H9 (cell line): Measurements from ENCODE around the gene FAM149B1. TPM values are rescaled to one million over a fixed set of nuclear protein-coding genes. Genes with fewer than 3 reads are reported as not detected.

Experiments
- DNase-seq: peaks from one replicate; pipeline ENCODE4 v3.0.0-alpha.2; 2017
- H2AFZ ChIP-seq: one replicate; pipeline ENCODE4 v1.6.1; 2013; ENCODE audit warnings: mild to moderate bottlenecking, low read length, control low read depth, moderate library complexity
- H2AK5ac ChIP-seq: 2 replicates; pipeline ENCODE4 v1.6.1; 2013; ENCODE audit warnings: low read length, control low read depth, mixed read lengths; ENCODE audit not compliant: insufficient read length
- H2BK120ac ChIP-seq: one replicate; pipeline ENCODE4 v1.6.1; 2013; ENCODE audit warnings: low read depth, mild to moderate bottlenecking, low read length, control low read depth, inconsistent platforms; ENCODE audit not compliant: poor library complexity, severe bottlenecking
- H2BK12ac ChIP-seq: 2 replicates; pipeline ENCODE4 v1.6.1; 2013; ENCODE audit warnings: low read length, control low read depth, mixed read lengths, low read depth; ENCODE audit not compliant: insufficient read length
- H2BK15ac ChIP-seq: 2 replicates; pipeline ENCODE4 v1.6.1; 2013; ENCODE audit warnings: low read depth, low read length, control low read depth
- H2BK20ac ChIP-seq: one replicate; pipeline ENCODE4 v1.6.1; 2013; ENCODE audit warnings: low read depth, mild to moderate bottlenecking, low read length, control low read depth, inconsistent platforms; ENCODE audit not compliant: poor library complexity, severe bottlenecking
- H2BK5ac ChIP-seq: 2 replicates; pipeline ENCODE4 v1.6.1; 2013; ENCODE audit warnings: low read length, control low read depth, mixed read lengths; ENCODE audit not compliant: insufficient read length
- H3K14ac ChIP-seq: 2 replicates; pipeline ENCODE4 v1.6.1; 2013; ENCODE audit warnings: low read length, control low read depth; ENCODE audit not compliant: insufficient read depth
- H3K18ac ChIP-seq: 2 replicates; pipeline ENCODE4 v1.6.1; 2013; ENCODE audit warnings: low read depth, mild to moderate bottlenecking, mixed read lengths, low read length, control low read depth; ENCODE audit not compliant: insufficient read length
- H3K23ac ChIP-seq: 2 replicates; pipeline ENCODE4 v1.6.1; 2013; ENCODE audit warnings: low read length, control low read depth, mixed read lengths, low read depth; ENCODE audit not compliant: insufficient read length
- H3K23me2 ChIP-seq: 2 replicates; pipeline ENCODE4 v1.6.1; 2013; ENCODE audit warnings: low read depth, mild to moderate bottlenecking, mixed read lengths, low read length, control low read depth; ENCODE audit not compliant: insufficient read length, poor library complexity, severe bottlenecking
- H3K27ac ChIP-seq: 2 replicates; pipeline ENCODE4 v1.5.1; 2013; ENCODE audit warnings: low read length, control low read depth, mixed read lengths, low read depth; ENCODE audit not compliant: insufficient read length
- H3K27me3 ChIP-seq: 2 replicates; pipeline ENCODE4 v1.6.1; 2013; ENCODE audit warnings: low read length, control low read depth, inconsistent platforms; ENCODE audit not compliant: insufficient read depth
- H3K4ac ChIP-seq: 2 replicates; pipeline ENCODE4 v1.6.1; 2013; ENCODE audit warnings: low read depth, mild to moderate bottlenecking, control low read depth, inconsistent platforms, low read length, moderate library complexity
- H3K4me1 ChIP-seq: 2 replicates; pipeline ENCODE4 v1.6.1; 2013; ENCODE audit warnings: low read length, control low read depth, inconsistent platforms; ENCODE audit not compliant: insufficient read depth
- H3K4me2 ChIP-seq: 2 replicates; pipeline ENCODE4 v1.6.1; 2013; ENCODE audit warnings: low read length, control low read depth, mixed read lengths; ENCODE audit not compliant: insufficient read length, insufficient read depth
- H3K56ac ChIP-seq: 2 replicates; pipeline ENCODE4 v1.6.1; 2013; ENCODE audit warnings: low read depth, mild to moderate bottlenecking, mixed read lengths, low read length, control low read depth; ENCODE audit not compliant: insufficient read length
- H3K79me1 ChIP-seq: 2 replicates; pipeline ENCODE4 v1.6.1; 2013; ENCODE audit warnings: low read depth, mild to moderate bottlenecking, moderate library complexity, low read length, control low read depth, inconsistent platforms; ENCODE audit not compliant: insufficient read depth, poor library complexity, severe bottlenecking
- H3K79me2 ChIP-seq: 2 replicates; pipeline ENCODE4 v1.6.1; 2013; ENCODE audit warnings: low read length, control low read depth, inconsistent platforms; ENCODE audit not compliant: insufficient read depth
- H3K9ac ChIP-seq: 2 replicates; pipeline ENCODE4 v1.6.1; 2013; ENCODE audit warnings: low read length, control low read depth, mixed read lengths; ENCODE audit not compliant: insufficient read length; ENCODE audit errors: extremely low read depth
- H3K9me3 ChIP-seq: one replicate; pipeline ENCODE4 v1.6.1; 2013; ENCODE audit warnings: low read depth, low read length, inconsistent platforms; ENCODE audit not compliant: control insufficient read depth
- H3T11ph ChIP-seq: one replicate; pipeline ENCODE4 v1.6.1; 2013; ENCODE audit warnings: mild to moderate bottlenecking, low read length, control low read depth, inconsistent platforms
- H4K20me1 ChIP-seq: one replicate; pipeline ENCODE4 v1.6.1; 2013; ENCODE audit not compliant: control insufficient read depth, insufficient read length, insufficient read depth
- H4K5ac ChIP-seq: 2 replicates; pipeline ENCODE4 v1.6.1; 2013; ENCODE audit warnings: low read depth, mild to moderate bottlenecking, mixed read lengths, low read length, control low read depth; ENCODE audit not compliant: insufficient read length
- H4K8ac ChIP-seq: replicated peaks from 2 replicates; pipeline ENCODE4 v1.6.1; 2013; ENCODE audit warnings: low read length, control low read depth, mixed read lengths, low read depth; ENCODE audit not compliant: insufficient read length
- H4K91ac ChIP-seq: 2 replicates; pipeline ENCODE4 v1.6.1; 2013; ENCODE audit warnings: low read depth, mild to moderate bottlenecking, moderate library complexity, mixed read lengths, low read length, control low read depth; ENCODE audit not compliant: insufficient read length
- H3K27ac Mint-ChIP-seq, 3 experiments: 2 replicates in 2 of 3; 3 replicates in 1 of 3; pipeline ENCODE4 v1.8.0; 2020 to 2021; ENCODE audit warnings: mixed read lengths in 3 of 3, mild to moderate bottlenecking in 1 of 3, moderate library complexity in 1 of 3
- H3K27me3 Mint-ChIP-seq: 2 replicates; pipeline ENCODE4 v1.8.0; 2021; ENCODE audit warnings: low read depth, mild to moderate bottlenecking, moderate library complexity, mixed read lengths
- H3K36me3 Mint-ChIP-seq, 3 experiments: 2 replicates in 2 of 3; 3 replicates in 1 of 3; pipeline ENCODE4 v1.8.0; 2020 to 2021; ENCODE audit warnings: low read depth in 3 of 3, mixed read lengths in 3 of 3; ENCODE audit not compliant: insufficient read depth in 1 of 3
- H3K4me1 Mint-ChIP-seq, 2 experiments: 2 replicates each; pipeline ENCODE4 v1.8.0; 2020; ENCODE audit warnings: mixed read lengths in 2 of 2
- H3K4me3 Mint-ChIP-seq, 2 experiments: 2 replicates in 1 of 2; 3 replicates in 1 of 2; pipeline ENCODE4 v1.8.0; 2020 to 2021; ENCODE audit warnings: mild to moderate bottlenecking in 2 of 2, mixed read lengths in 2 of 2, moderate library complexity in 1 of 2
- H3K9me3 Mint-ChIP-seq, 2 experiments: 2 replicates in 1 of 2; 3 replicates in 1 of 2; pipeline ENCODE4 v1.8.0; 2020; ENCODE audit warnings: mild to moderate bottlenecking in 2 of 2, mixed read lengths in 2 of 2, moderate library complexity in 1 of 2
- CTCF ChIP-seq: fragments of 200-600 bp; sonication (generic); conservative IDR thresholded peaks from 3 replicates; pipeline ENCODE4 v1.8.0; 2021; ENCODE audit warnings: antibody characterized with exemption, mild to moderate bottlenecking
- WGBS: extraction: QIAGEN DNeasy Blood & Tissue Kit; methylation state at CpG from one replicate; pipeline ENCODE4 v1.1.7; 2013; ENCODE audit warnings: missing lambda C conversion rate, low lambda C conversion rate, mixed read lengths; ENCODE audit not compliant: insufficient read length; ENCODE audit errors: extremely low coverage; 5-methylcytosine and 5-hydroxymethylcytosine counted together
- total RNA-seq: library from RNA; stranded (reverse); gene quantifications from 2 replicates; pipeline ENCODE4 v1.2.1, GENCODE V29; 2021

The FAM149B1 gene
- total RNA-seq, 1 experiment from 2014 or later = 17.9 TPM

GRCh38 chr10:73264423-73264822 is 96.5 kb downstream of the FAM149B1 start:
- H3K14ac ChIP-seq = no peak overlapping the region
- H4K5ac ChIP-seq = no peak overlapping the region
- no peak overlapping the region for H3K56ac ChIP-seq
- TF ChIP-seq CTCF = no peak
- no peak overlapping the region for H2AFZ ChIP-seq
- H2AK5ac ChIP-seq = no peak overlapping the region
- no peaks in the 10 kb centered on the region for H3K4me1 ChIP-seq
- no peak overlapping the region for H3K18ac ChIP-seq
- H4K20me1 ChIP-seq = no peaks in the 10 kb centered on the region
- H3K9me3 ChIP-seq = no peaks in the 10 kb centered on the region
- no peaks in the 10 kb centered on the region for H3K23me2 ChIP-seq
- no peak overlapping the region for H3K4ac ChIP-seq
- no peak overlapping the region for H2BK12ac ChIP-seq
- H3K27me3 ChIP-seq = no peaks in the 10 kb centered on the region
- H3K4me3 Mint-ChIP-seq = no peak overlapping the region
- no peak overlapping the region for H3T11ph ChIP-seq
- no peak overlapping the region for H2BK15ac ChIP-seq
- H3K9me3 Mint-ChIP-seq = peaks cover 6 to 11% of the 10 kb centered on the region in 2 experiments
- H3K27ac Mint-ChIP-seq = no peak overlapping the region
- H3K27ac ChIP-seq = no peak overlapping the region
- no peaks in the 10 kb centered on the region for H3K79me2 ChIP-seq
- no peak overlapping the region for H3K23ac ChIP-seq
- H3K9ac ChIP-seq = no peak overlapping the region
- H3K4me2 ChIP-seq = no peak overlapping the region
- no peak overlapping the region for H2BK20ac ChIP-seq
- H4K8ac ChIP-seq = no peak overlapping the region
- H3K79me1 ChIP-seq = no peaks in the 10 kb centered on the region
- no peak overlapping the region for H4K91ac ChIP-seq
- H3K36me3 Mint-ChIP-seq = no peaks in the 10 kb centered on the region
- no peaks in the 10 kb centered on the region for H3K4me1 Mint-ChIP-seq
- no peaks in the 10 kb centered on the region for H3K27me3 Mint-ChIP-seq
- no peak for DNase-seq
- WGBS = no CpG with 5 or more reads among the region's 2 CpGs
- no peak overlapping the region for H2BK120ac ChIP-seq
- no peak overlapping the region for H2BK5ac ChIP-seq
